ENCODE measurements around the gene TBC1D7.

The TBC1D7 gene

DNA sequence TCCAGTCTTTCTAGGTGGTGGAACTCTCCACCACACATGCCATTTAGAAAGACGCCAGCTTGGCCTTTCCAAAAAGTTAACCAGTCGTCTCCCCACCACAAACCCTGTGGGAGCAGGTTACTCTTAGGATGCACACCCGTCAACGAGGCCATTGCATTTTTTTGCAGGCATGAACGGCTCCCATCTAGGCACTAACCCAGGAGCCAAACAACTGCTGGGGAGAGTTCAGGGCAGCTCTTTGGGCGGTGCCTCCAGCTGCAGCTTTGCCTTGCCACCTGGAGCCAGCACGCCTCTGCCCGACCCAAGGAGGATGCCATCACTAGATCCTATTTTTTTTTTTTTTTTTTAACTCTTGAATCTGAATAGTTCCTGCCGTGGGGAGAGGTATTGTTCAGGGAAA lies 39.9 kb downstream of the TBC1D7 start:
- H3K4me3 ChIP-seq (replicated peaks; ENCODE audit: low read depth, low read length) = no peak overlapping the region
- TF ChIP-seq, protein P1, sequence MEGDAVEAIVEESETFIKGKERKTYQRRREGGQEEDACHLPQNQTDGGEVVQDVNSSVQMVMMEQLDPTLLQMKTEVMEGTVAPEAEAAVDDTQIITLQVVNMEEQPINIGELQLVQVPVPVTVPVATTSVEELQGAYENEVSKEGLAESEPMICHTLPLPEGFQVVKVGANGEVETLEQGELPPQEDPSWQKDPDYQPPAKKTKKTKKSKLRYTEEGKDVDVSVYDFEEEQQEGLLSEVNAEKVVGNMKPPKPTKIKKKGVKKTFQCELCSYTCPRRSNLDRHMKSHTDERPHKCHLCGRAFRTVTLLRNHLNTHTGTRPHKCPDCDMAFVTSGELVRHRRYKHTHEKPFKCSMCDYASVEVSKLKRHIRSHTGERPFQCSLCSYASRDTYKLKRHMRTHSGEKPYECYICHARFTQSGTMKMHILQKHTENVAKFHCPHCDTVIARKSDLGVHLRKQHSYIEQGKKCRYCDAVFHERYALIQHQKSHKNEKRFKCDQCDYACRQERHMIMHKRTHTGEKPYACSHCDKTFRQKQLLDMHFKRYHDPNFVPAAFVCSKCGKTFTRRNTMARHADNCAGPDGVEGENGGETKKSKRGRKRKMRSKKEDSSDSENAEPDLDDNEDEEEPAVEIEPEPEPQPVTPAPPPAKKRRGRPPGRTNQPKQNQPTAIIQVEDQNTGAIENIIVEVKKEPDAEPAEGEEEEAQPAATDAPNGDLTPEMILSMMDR (IDR thresholded peaks at IDR 0.05; ENCODE audit: low read length, missing control alignments) = no peak
- no peak for DNase-seq (ENCODE audit: low read depth)

DNA sequence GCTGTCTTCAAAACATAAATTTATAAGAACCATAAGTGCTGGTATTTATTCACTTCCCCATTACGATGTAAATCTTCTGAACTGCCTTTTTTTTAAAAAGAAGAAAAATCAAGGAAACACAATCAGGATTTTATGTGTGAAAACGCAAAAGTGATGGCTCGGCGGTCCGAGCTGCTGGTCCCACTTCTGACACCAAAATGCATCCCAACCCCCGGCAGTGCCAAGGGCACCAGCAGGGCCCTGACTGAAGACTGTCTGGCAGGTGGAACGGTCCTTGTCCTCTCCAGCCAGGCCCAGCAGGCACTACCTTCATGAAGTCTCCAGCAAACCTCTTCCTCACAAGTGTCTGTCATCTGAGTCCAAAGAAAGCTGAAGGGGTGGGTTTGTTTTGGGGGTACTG lies 41.2 kb downstream of the TBC1D7 start:
- no peak overlapping the region for H3K4me3 ChIP-seq (replicated peaks; ENCODE audit: low read depth, low read length)
- no peak for DNase-seq (ENCODE audit: low read depth)
- TF ChIP-seq, protein P1 (IDR thresholded peaks at IDR 0.05; ENCODE audit: low read length, missing control alignments) = no peak

DNA sequence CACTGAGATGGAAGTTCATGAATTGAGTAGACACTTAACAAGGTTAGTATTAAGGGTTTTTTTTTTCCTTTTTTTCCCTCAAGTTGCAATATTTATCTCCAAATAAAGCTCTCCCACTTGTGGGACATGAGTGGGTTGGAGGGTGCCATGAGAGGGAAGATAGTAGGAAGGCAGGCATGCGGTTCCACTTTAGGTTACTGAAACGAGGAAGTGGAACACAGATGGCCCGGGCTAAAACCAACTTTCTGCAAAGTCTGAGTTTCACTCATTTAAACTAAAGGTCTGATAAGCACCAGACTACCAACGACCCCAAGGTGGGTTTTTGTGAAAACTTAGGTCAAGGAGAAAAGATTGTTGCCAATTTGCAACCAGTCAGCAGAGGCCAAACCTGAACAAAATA lies 42.2 kb downstream of the TBC1D7 start:
- no peak for DNase-seq (ENCODE audit: low read depth)
- H3K4me3 ChIP-seq (replicated peaks; ENCODE audit: low read depth, low read length) = no peak overlapping the region
- TF ChIP-seq, protein P1 (IDR thresholded peaks at IDR 0.05; ENCODE audit: low read length, missing control alignments) = no peak

DNA sequence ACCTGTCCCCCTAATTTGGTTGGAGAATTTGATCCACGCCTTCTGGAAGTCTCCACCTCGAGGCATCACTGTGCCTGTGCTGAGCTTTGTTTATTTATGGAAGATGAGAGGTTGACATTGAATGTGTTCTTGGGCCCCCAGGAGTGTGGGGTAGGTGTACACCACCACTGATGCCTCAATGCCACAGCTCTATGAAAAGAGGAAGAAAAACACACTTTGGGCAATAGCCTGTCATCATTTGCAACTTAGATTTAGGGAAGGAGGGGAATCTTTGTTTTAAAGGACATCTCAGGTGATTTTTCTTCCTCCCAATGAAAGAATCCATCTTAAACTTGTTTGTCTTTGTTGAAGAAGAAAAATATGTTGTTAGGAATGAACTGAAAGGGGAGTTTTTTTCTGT lies 42.6 kb downstream of the TBC1D7 start:
- TF ChIP-seq, protein P1 (IDR thresholded peaks at IDR 0.05; ENCODE audit: low read length, missing control alignments) = no peak
- DNase-seq (ENCODE audit: low read depth) = no peak
- H3K4me3 ChIP-seq (replicated peaks; ENCODE audit: low read depth, low read length) = no peak overlapping the region

DNA sequence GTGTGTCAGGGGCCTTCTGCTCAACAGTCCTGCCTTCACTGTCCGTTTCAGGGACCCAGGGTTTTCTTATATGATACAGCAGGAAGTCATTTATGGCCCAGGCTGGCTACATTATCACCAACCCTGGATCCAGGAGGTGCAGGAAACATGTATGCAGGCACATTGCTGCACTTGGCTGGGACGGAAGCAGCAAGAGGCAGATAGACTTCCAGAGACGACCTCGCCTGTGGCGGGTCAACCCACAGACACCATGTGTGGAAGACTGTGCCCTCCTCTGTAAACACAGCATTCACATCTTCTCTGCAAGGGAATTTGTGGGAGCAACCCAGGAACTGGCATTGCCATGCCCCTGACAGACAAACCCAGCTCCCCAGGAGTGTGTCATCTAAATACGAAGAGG lies 43.7 kb downstream of the TBC1D7 start:
- H3K4me3 ChIP-seq (replicated peaks; ENCODE audit: low read depth, low read length) = no peak overlapping the region
- TF ChIP-seq, protein P1 (IDR thresholded peaks at IDR 0.05; ENCODE audit: low read length, missing control alignments) = no peak
- no peak for DNase-seq (ENCODE audit: low read depth)

DNA sequence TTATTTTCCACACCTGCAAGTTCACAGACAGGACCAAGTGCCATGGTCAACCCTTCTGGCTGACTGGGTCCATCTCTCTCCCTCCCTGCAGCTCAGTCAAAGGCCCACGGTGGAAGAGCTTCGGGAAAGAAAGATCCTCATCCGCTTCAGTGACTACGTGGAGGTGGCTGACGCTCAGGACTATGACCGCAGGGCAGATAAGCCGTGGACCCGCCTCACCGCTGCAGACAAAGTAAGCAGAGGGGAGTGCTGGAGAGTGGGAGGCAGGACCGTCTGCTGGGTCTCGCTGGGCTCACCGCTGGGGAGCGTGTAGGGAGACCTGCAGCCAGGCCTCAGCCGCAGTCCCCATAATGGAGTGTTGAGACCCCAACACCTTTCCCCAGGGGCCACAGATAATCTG lies 45.0 kb downstream of the TBC1D7 start:
- TF ChIP-seq, protein P1 (IDR thresholded peaks at IDR 0.05; ENCODE audit: low read length, missing control alignments) = no peak
- H3K4me3 ChIP-seq (replicated peaks; ENCODE audit: low read depth, low read length) = no peak overlapping the region
- no peak for DNase-seq (ENCODE audit: low read depth)

DNA sequence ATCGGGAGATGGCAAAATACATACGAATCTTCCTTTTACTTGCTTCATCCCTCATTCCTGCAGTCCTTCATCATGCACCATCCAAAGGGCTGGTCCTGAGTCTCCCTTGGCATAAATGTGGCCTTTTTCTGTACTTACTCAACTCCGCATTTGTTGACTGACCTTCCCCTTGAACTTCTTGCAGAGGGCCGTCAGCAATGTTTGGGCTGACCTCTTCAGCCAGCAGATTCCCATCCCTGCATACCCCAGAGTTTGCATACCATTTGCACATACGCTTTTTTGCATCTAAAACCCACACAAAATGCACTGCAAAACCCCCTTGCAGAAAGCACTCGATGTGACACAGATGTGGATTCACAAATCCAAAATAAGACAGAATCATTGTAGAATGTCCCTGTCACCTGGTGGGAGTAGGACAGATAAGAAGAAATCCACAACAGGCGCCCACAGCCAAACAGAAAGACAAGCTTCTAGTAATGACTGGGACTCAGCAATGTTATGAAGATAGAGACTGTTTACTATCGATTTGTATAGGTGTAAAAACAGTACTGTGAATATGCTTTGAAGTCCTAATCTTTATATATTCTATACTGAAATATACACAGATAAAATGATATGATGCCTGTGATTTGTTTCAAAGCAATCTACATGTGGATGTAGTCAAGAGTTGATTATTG lies 45.8 kb downstream of the TBC1D7 start:
- no peak for DNase-seq (ENCODE audit: low read depth)
- TF ChIP-seq, protein P1 (IDR thresholded peaks at IDR 0.05; ENCODE audit: low read length, missing control alignments) = no peak
- H3K4me3 ChIP-seq (replicated peaks; ENCODE audit: low read depth, low read length) = no peak overlapping the region

All from fibroblast of pulmonary artery (primary cell).